H9 (cell line): ENCODE measurements around the gene COX7B2. TPM values are rescaled to one million over a fixed set of nuclear protein-coding genes. Genes with fewer than 3 reads are reported as not detected.

Experiments
- DNase-seq: peaks from one replicate; pipeline ENCODE4 v3.0.0-alpha.2; 2017
- H2AFZ ChIP-seq: one replicate; pipeline ENCODE4 v1.6.1; 2013; ENCODE audit warnings: mild to moderate bottlenecking, low read length, control low read depth, moderate library complexity
- H2AK5ac ChIP-seq: 2 replicates; pipeline ENCODE4 v1.6.1; 2013; ENCODE audit warnings: low read length, control low read depth, mixed read lengths; ENCODE audit not compliant: insufficient read length
- H2BK120ac ChIP-seq: one replicate; pipeline ENCODE4 v1.6.1; 2013; ENCODE audit warnings: low read depth, mild to moderate bottlenecking, low read length, control low read depth, inconsistent platforms; ENCODE audit not compliant: poor library complexity, severe bottlenecking
- H2BK12ac ChIP-seq: 2 replicates; pipeline ENCODE4 v1.6.1; 2013; ENCODE audit warnings: low read length, control low read depth, mixed read lengths, low read depth; ENCODE audit not compliant: insufficient read length
- H2BK15ac ChIP-seq: 2 replicates; pipeline ENCODE4 v1.6.1; 2013; ENCODE audit warnings: low read depth, low read length, control low read depth
- H2BK20ac ChIP-seq: one replicate; pipeline ENCODE4 v1.6.1; 2013; ENCODE audit warnings: low read depth, mild to moderate bottlenecking, low read length, control low read depth, inconsistent platforms; ENCODE audit not compliant: poor library complexity, severe bottlenecking
- H2BK5ac ChIP-seq: 2 replicates; pipeline ENCODE4 v1.6.1; 2013; ENCODE audit warnings: low read length, control low read depth, mixed read lengths; ENCODE audit not compliant: insufficient read length
- H3K14ac ChIP-seq: 2 replicates; pipeline ENCODE4 v1.6.1; 2013; ENCODE audit warnings: low read length, control low read depth; ENCODE audit not compliant: insufficient read depth
- H3K18ac ChIP-seq: 2 replicates; pipeline ENCODE4 v1.6.1; 2013; ENCODE audit warnings: low read depth, mild to moderate bottlenecking, mixed read lengths, low read length, control low read depth; ENCODE audit not compliant: insufficient read length
- H3K23ac ChIP-seq: 2 replicates; pipeline ENCODE4 v1.6.1; 2013; ENCODE audit warnings: low read length, control low read depth, mixed read lengths, low read depth; ENCODE audit not compliant: insufficient read length
- H3K23me2 ChIP-seq: 2 replicates; pipeline ENCODE4 v1.6.1; 2013; ENCODE audit warnings: low read depth, mild to moderate bottlenecking, mixed read lengths, low read length, control low read depth; ENCODE audit not compliant: insufficient read length, poor library complexity, severe bottlenecking
- H3K27ac ChIP-seq: 2 replicates; pipeline ENCODE4 v1.5.1; 2013; ENCODE audit warnings: low read length, control low read depth, mixed read lengths, low read depth; ENCODE audit not compliant: insufficient read length
- H3K27me3 ChIP-seq: 2 replicates; pipeline ENCODE4 v1.6.1; 2013; ENCODE audit warnings: low read length, control low read depth, inconsistent platforms; ENCODE audit not compliant: insufficient read depth
- H3K4ac ChIP-seq: 2 replicates; pipeline ENCODE4 v1.6.1; 2013; ENCODE audit warnings: low read depth, mild to moderate bottlenecking, control low read depth, inconsistent platforms, low read length, moderate library complexity
- H3K4me1 ChIP-seq: 2 replicates; pipeline ENCODE4 v1.6.1; 2013; ENCODE audit warnings: low read length, control low read depth, inconsistent platforms; ENCODE audit not compliant: insufficient read depth
- H3K4me2 ChIP-seq: 2 replicates; pipeline ENCODE4 v1.6.1; 2013; ENCODE audit warnings: low read length, control low read depth, mixed read lengths; ENCODE audit not compliant: insufficient read length, insufficient read depth
- H3K56ac ChIP-seq: 2 replicates; pipeline ENCODE4 v1.6.1; 2013; ENCODE audit warnings: low read depth, mild to moderate bottlenecking, mixed read lengths, low read length, control low read depth; ENCODE audit not compliant: insufficient read length
- H3K79me1 ChIP-seq: 2 replicates; pipeline ENCODE4 v1.6.1; 2013; ENCODE audit warnings: low read depth, mild to moderate bottlenecking, moderate library complexity, low read length, control low read depth, inconsistent platforms; ENCODE audit not compliant: insufficient read depth, poor library complexity, severe bottlenecking
- H3K79me2 ChIP-seq: 2 replicates; pipeline ENCODE4 v1.6.1; 2013; ENCODE audit warnings: low read length, control low read depth, inconsistent platforms; ENCODE audit not compliant: insufficient read depth
- H3K9ac ChIP-seq: 2 replicates; pipeline ENCODE4 v1.6.1; 2013; ENCODE audit warnings: low read length, control low read depth, mixed read lengths; ENCODE audit not compliant: insufficient read length; ENCODE audit errors: extremely low read depth
- H3K9me3 ChIP-seq: one replicate; pipeline ENCODE4 v1.6.1; 2013; ENCODE audit warnings: low read depth, low read length, inconsistent platforms; ENCODE audit not compliant: control insufficient read depth
- H3T11ph ChIP-seq: one replicate; pipeline ENCODE4 v1.6.1; 2013; ENCODE audit warnings: mild to moderate bottlenecking, low read length, control low read depth, inconsistent platforms
- H4K20me1 ChIP-seq: one replicate; pipeline ENCODE4 v1.6.1; 2013; ENCODE audit not compliant: control insufficient read depth, insufficient read length, insufficient read depth
- H4K5ac ChIP-seq: 2 replicates; pipeline ENCODE4 v1.6.1; 2013; ENCODE audit warnings: low read depth, mild to moderate bottlenecking, mixed read lengths, low read length, control low read depth; ENCODE audit not compliant: insufficient read length
- H4K8ac ChIP-seq: replicated peaks from 2 replicates; pipeline ENCODE4 v1.6.1; 2013; ENCODE audit warnings: low read length, control low read depth, mixed read lengths, low read depth; ENCODE audit not compliant: insufficient read length
- H4K91ac ChIP-seq: 2 replicates; pipeline ENCODE4 v1.6.1; 2013; ENCODE audit warnings: low read depth, mild to moderate bottlenecking, moderate library complexity, mixed read lengths, low read length, control low read depth; ENCODE audit not compliant: insufficient read length
- H3K27ac Mint-ChIP-seq, 3 experiments: 2 replicates in 2 of 3; 3 replicates in 1 of 3; pipeline ENCODE4 v1.8.0; 2020 to 2021; ENCODE audit warnings: mixed read lengths in 3 of 3, mild to moderate bottlenecking in 1 of 3, moderate library complexity in 1 of 3
- H3K27me3 Mint-ChIP-seq: 2 replicates; pipeline ENCODE4 v1.8.0; 2021; ENCODE audit warnings: low read depth, mild to moderate bottlenecking, moderate library complexity, mixed read lengths
- H3K36me3 Mint-ChIP-seq, 3 experiments: 2 replicates in 2 of 3; 3 replicates in 1 of 3; pipeline ENCODE4 v1.8.0; 2020 to 2021; ENCODE audit warnings: low read depth in 3 of 3, mixed read lengths in 3 of 3; ENCODE audit not compliant: insufficient read depth in 1 of 3
- H3K4me1 Mint-ChIP-seq, 2 experiments: 2 replicates each; pipeline ENCODE4 v1.8.0; 2020; ENCODE audit warnings: mixed read lengths in 2 of 2
- H3K4me3 Mint-ChIP-seq, 2 experiments: 2 replicates in 1 of 2; 3 replicates in 1 of 2; pipeline ENCODE4 v1.8.0; 2020 to 2021; ENCODE audit warnings: mild to moderate bottlenecking in 2 of 2, mixed read lengths in 2 of 2, moderate library complexity in 1 of 2
- H3K9me3 Mint-ChIP-seq, 2 experiments: 2 replicates in 1 of 2; 3 replicates in 1 of 2; pipeline ENCODE4 v1.8.0; 2020; ENCODE audit warnings: mild to moderate bottlenecking in 2 of 2, mixed read lengths in 2 of 2, moderate library complexity in 1 of 2
- WGBS: extraction: QIAGEN DNeasy Blood & Tissue Kit; methylation state at CpG from one replicate; pipeline ENCODE4 v1.1.7; 2013; ENCODE audit warnings: missing lambda C conversion rate, low lambda C conversion rate, mixed read lengths; ENCODE audit not compliant: insufficient read length; ENCODE audit errors: extremely low coverage; 5-methylcytosine and 5-hydroxymethylcytosine counted together
- total RNA-seq: library from RNA; stranded (reverse); gene quantifications from 2 replicates; pipeline ENCODE4 v1.2.1, GENCODE V29; 2021
- TF ChIP-seq, protein P1 (sequence below): fragments of 200-600 bp; sonication (generic); conservative IDR thresholded peaks from 3 replicates; pipeline ENCODE4 v1.8.0; 2021; ENCODE audit warnings: antibody characterized with exemption, mild to moderate bottlenecking

Gene COX7B2
- total RNA-seq, 1 experiment from 2014 or later, result not detected

DNA sequence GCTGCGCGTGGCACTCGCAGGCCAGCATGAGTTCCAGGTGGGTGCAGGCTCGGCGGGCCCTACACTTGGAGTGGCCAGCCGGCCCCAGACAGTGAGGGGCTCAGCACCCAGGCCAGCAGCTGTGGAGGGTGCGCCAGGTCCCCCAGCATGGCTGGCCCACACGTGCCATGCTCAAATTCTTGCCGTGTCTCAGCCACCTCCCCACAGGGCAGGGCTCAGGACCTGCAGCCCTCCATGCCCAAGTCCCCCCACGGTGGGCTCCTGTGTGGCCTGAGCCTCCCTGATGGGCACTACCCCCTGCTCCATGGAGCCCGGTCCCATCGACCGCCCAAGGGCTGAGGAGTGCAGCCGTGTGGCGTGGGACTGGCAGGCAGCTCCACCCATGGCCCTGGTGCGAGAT lies 210.2 kb downstream of the COX7B2 start:
- Histone ChIP-seq H4K91ac (no peak overlapping the region), H3K27me3 (no peaks in the 10 kb centered on the region), H3K23me2 (no peaks in the 10 kb centered on the region), H3K79me2 (no peaks in the 10 kb centered on the region), H2BK12ac (no peak overlapping the region), H4K20me1 (no peaks in the 10 kb centered on the region), H3K4ac (no peak overlapping the region), H3K9ac (no peak overlapping the region), H2BK5ac (no peak overlapping the region), H3T11ph (no peak overlapping the region), H2BK20ac (no peak overlapping the region), H3K9me3 (no peaks in the 10 kb centered on the region), H2AK5ac (no peak overlapping the region), H2BK120ac (no peak overlapping the region), H3K14ac (no peak overlapping the region), H3K23ac (no peak overlapping the region), H2AFZ (no peak overlapping the region), H3K4me2 (no peak overlapping the region), H4K5ac (no peak overlapping the region), H3K4me1 (no peaks in the 10 kb centered on the region), H3K56ac (no peak overlapping the region), H3K18ac (no peak overlapping the region), H4K8ac (no peak overlapping the region), H3K79me1 (no peaks in the 10 kb centered on the region), H2BK15ac (no peak overlapping the region), H3K27ac (no peak overlapping the region)
- WGBS, result no CpG with 5 or more reads among the region's 16 CpGs
- no peaks in the 10 kb centered on the region for H3K27me3 Mint-ChIP-seq
- TF ChIP-seq, protein P1, sequence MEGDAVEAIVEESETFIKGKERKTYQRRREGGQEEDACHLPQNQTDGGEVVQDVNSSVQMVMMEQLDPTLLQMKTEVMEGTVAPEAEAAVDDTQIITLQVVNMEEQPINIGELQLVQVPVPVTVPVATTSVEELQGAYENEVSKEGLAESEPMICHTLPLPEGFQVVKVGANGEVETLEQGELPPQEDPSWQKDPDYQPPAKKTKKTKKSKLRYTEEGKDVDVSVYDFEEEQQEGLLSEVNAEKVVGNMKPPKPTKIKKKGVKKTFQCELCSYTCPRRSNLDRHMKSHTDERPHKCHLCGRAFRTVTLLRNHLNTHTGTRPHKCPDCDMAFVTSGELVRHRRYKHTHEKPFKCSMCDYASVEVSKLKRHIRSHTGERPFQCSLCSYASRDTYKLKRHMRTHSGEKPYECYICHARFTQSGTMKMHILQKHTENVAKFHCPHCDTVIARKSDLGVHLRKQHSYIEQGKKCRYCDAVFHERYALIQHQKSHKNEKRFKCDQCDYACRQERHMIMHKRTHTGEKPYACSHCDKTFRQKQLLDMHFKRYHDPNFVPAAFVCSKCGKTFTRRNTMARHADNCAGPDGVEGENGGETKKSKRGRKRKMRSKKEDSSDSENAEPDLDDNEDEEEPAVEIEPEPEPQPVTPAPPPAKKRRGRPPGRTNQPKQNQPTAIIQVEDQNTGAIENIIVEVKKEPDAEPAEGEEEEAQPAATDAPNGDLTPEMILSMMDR, result no peak
- DNase-seq, result no peak
- no peak overlapping the region for H3K27ac Mint-ChIP-seq
- peaks cover 15 to 23% of the 10 kb centered on the region in 2 experiments for H3K9me3 Mint-ChIP-seq
- no peak overlapping the region for H3K4me3 Mint-ChIP-seq
- peaks cover 0 to 12% (median 7%) of the 10 kb centered on the region in 3 experiments; a peak in 4 of 7 replicates for H3K36me3 Mint-ChIP-seq
- no peaks in the 10 kb centered on the region for H3K4me1 Mint-ChIP-seq

Other genes starting within 250 kb of the COX7B2 start
- not detected in 2 replicates for gene GABRA4, start 84.3 kb upstream of the COX7B2 start, total RNA-seq
- gene GABRB1, start 122.3 kb upstream of the COX7B2 start, total RNA-seq, result 0.39 TPM in 1 of 2 replicates, not detected in the other